DMS79 treated with DMSO at 0.1 percent for 48 hours (cell line): ENCODE measurements around the gene SIRPA.

Source experiments
- DNase-seq: peaks from one replicate; lab custom pipeline; 2025; lab: John Stamatoyannopoulos, UW

The SIRPA gene

GRCh38 chr20:1950836-1951235, 55.6 kb downstream of the SIRPA start:
- no peak for DNase-seq

DNA sequence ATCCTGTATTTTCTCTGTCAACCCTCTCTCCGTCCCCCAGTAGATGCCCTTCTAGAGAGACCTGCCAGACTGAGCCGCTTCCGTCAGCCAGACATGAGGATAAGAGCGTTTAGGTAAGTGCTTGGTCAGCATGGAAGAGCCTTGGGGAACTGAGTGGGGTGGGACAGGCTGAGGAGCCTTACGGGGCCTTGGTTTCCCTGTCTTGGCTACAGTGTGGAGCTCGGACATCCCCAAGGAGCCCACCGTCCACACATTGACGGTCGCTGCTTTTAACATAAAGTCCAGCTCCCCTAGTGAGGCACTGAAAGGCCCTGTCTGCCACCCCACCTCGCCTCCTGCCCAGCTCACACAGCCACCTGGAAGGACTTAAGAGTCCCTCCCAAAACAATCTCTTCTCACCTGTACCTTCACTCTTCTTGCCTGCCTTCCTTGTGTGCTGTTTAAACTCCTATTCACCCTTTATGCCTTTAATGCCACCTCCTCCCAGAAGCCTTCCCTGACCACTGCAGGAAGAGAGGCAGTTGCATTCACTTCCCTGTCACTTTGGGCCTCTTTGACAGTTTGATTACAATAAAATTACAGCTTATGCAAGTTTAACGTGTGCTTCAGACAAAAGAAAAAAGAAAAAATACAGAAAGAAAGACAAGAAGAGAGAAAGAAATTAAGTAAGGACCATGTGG, 56.4 kb downstream of the SIRPA start:
- DNase-seq = no peak

DNA sequence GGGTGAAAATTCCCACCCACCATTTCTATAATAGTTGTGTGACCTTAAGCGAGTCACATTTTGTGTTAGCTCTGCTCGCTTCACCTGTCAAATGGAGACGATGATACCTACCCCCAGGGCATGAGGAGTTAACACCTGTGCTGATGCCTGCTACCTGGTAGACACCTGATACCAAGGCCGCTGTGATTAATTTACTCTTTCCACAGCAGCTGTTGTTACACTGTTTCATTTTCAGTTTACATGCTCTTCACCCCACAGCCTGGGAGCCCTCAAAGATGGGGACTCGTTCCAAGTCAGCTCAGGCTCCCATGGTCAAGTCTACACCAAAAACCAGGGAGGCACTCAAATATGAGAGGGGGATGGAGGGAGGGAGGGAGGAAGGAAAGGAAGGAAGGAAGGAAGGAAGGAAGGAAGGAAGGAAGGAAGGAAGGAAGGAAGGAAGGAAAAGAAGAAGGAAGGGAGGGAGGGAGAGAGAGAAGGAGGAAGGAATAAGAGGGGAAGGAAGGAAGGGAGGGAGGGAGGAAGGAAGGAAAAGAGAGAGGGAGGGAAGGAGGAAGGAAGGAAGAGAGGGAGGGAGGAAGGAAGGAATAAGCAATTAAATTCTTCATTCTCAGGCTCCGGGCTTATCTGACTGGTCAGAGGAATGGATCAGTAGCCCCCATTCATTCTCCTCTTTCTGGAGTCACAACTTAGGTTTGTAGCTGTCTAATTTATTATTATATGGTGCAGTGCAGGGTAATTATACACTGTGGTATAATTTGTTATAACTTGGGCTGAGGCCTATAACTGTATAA, 57.7 kb downstream of the SIRPA start:
- DNase-seq = no peak

DNA sequence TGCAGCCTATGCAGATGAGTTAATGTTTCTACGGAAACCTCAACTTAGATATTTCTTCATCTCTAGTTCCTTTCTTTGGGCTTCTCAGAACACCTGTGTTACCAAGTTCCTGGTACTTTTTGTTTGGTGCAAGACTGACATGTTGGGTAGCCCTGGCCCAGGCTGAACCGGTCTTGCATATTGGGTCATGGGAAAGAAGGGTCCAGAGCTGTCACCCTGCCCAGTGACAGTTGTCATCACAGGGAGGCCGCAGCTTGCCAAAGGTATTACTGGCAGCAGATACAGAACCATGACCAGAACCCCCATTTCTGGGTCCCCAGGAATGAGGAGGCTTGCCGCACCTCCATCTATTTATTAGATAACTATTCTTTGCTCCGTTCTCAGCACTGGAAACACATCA, 58.4 kb downstream of the SIRPA start:
- DNase-seq = no peak

DNA sequence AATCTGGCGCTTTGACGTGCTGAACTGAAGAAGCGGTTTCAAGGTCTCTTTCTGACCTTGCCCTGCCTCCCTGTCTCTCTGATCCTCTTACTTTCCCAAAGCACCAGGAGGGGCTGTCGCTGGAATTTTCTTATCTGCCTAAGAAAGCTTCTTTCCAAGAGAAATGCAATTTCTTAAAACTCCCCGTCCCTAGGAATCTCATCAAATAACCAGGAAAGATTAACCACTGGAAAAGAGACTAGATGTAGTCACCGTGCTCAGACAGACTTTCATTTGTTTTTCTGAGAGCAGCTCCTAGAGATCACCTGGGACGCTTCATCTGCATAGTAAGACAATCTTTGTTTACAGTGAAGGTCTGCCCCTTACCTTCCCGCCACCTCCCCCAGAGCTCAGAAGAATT, 60.0 kb downstream of the SIRPA start:
- DNase-seq = no peak

- DNase-seq = no peak
These were observed 63.2 kb downstream of the SIRPA start for GRCh38 chr20:1958426-1958825.

- no peak for DNase-seq
These were observed 63.9 kb downstream of the SIRPA start for GRCh38 chr20:1959156-1959555.

DNA sequence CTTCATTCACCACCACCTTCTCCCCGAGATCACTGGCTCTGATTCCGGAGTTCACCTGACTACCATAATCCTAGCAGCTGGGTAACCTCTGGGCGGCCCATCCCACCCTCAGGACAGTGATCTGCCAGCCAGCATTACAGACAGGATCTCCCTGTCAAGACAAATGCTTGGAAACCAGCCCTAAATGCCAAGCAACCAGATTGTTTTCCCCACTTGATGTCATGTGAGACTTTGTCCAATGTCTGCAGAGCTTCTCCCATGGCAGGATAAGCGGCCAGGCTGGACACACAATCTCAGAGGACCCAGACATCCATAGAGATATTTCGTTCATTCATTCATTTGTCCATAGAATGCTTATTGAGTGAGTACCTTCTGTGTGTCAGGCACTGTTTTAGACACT, 66.2 kb downstream of the SIRPA start:
- DNase-seq = no peak

GRCh38 chr20:1964061-1964460, 68.9 kb downstream of the SIRPA start:
- DNase-seq = no peak

GRCh38 chr20:1964659-1965405, 69.6 kb downstream of the SIRPA start:
- DNase-seq = no peak

- peak; percentile 18 for DNase-seq
These were observed 70.5 kb downstream of the SIRPA start for GRCh38 chr20:1965520-1966351.

DNA sequence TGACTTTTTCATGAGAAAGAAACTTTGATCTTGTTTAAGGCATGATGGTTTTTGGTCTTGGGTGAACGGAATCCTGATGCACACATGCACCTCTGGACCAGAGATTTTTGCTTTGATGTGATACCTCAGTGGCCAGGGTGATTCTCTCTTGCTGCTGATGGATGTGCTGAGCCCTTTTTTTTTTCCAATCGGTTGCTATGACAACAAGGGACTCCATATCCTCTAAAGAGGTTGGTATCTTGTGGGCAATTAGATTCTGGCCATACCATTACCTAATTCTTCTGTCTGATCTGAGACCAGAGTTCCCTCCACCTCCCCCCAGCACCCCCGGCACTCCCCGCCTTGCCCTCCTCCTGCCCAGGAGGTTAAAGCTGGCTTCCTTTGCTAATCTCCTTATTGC, 73.8 kb downstream of the SIRPA start:
- no peak for DNase-seq

DNA sequence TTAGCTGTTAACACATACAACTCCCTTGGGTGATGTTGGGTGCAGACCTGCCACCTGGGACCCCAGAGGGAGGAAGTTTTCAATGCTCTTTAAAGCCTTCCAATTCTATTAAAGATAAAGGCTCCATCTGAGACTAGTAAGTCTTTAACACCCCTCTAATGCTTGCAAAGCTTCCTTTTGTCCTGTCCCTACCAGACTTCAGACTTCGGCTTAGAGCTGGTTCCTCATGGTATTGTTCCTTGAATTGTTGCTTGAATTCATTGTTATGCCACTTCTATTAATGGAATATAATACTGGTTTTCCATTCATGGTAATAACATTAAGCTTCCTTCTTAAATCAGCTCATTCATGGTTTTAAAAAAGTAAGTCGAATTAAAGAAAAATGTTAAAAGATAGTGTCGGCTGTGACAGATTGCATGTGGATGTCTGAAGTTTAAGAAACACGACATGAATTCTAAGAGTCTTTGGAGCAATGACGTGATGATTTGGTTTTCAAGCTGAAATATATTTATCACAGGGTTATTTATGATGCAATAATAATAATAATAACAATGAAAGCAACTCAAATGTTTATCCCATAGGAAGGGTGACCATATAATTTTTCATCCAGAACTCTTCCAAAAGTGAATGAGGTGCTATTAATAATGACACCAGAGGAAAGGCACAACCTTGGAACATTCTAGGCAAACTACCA, 76.8 kb downstream of the SIRPA start:
- DNase-seq = no peak

GRCh38 chr20:1973601-1974440, 78.6 kb downstream of the SIRPA start:
- DNase-seq = no peak

- DNase-seq = no peak
These were observed 80.1 kb downstream of the SIRPA start for GRCh38 chr20:1975291-1975690.

- no peak for DNase-seq
These were observed 84.0 kb downstream of the SIRPA start for GRCh38 chr20:1979106-1979778.

- no peak for DNase-seq
These were observed 87.5 kb downstream of the SIRPA start for GRCh38 chr20:1982686-1983085.

DNA sequence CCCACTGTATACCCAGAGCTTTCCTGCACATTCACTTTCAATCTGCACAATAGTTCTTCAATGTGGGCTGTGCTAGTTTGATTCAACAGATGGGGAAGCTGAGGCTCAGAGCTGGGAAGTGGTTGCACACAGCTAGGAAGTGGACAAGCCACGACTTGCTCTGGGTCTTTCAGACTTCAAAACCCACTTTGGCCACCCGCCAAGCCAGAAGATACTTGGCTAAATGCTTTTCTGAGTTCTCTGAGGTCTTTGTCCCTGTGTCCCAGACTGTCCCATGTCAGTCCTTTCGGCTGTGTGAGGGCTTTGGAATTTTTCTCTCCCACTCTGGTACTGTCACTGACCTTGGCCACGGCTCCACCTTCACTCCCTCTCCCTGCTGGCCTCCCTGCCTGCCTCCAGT, 88.1 kb downstream of the SIRPA start:
- DNase-seq = no peak

DNA sequence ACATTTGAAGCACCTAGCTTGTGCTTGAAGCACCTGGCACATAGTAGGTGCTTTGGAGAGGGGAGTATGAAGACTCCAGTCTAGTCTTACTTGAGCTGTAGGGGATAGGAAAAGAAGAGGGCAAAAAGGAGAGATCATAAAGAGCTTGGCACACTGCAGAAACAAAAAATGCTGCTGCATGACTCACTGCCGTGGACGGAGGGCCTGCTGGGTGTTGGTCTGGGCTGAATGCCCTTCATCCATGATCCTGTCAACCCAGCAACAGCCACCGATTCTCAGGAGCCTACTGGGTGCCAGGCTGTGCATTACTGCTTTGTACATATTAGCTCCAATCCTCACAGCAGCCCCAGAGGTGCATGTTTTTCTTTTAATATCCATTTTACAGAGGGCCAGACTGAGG, 92.6 kb downstream of the SIRPA start:
- no peak for DNase-seq
